ENCODE results near the gene FRMD4A.

- TF ChIP-seq CTCF (conservative IDR thresholded peaks at IDR 0.05; ENCODE audit: low read depth, low read length), result no peak
- TF ChIP-seq POLR2A (IDR thresholded peaks at IDR 0.05; ENCODE audit: low read depth, low read length), result no peak
- no peak for TF ChIP-seq USF2 (IDR thresholded peaks at IDR 0.05; ENCODE audit: low read depth, low read length)
- TF ChIP-seq RCOR1 (IDR thresholded peaks at IDR 0.05; ENCODE audit: insufficient replicate concordance, low read length), result no peak
Measured at GRCh38 chr10:14024329-14025202, 306.2 kb downstream of the FRMD4A start.

Measured in IMR-90 (cell line).